Measurements from ENCODE around the gene ARHGEF16.

Gene ARHGEF16

DNA sequence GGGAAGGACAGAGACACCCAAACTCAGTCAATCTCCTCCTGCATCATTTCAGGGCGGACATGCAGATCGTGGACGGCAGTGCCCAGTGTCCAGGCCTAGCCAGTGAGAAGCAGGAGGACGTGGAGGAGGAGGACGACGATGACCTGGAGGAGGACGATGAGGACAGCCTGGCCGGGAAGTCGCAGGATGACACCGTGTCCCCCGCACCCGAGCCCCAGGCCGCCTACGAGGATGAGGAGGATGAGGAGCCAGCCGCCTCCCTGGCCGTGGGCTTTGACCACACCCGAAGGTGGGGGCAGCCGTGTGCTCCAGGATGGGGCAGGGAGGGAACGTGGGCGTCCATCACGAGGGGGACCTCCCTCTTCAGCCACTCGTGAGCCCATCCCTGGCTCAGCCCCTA, 23.6 kb upstream of the ARHGEF16 start:
- Histone ChIP-seq H3K9me3 (ENCODE audit: control insufficient read depth in 2 of 2, low read length in 2 of 2) (no peaks in the 10 kb centered on the region), H3K9ac (ENCODE audit: low read depth in 1 of 2, low read length in 2 of 2) (no peak overlapping the region), H3K4me1 (ENCODE audit: control insufficient read depth in 2 of 2, insufficient read depth in 2 of 2, low read length in 2 of 2) (no peaks in the 10 kb centered on the region), H3K4me3 (ENCODE audit: low read length in 2 of 2) (no peak overlapping the region), H3K27ac (ENCODE audit: low read depth in 2 of 2, low read length in 2 of 2) (no peak overlapping the region), H3K36me3 (ENCODE audit: control insufficient read depth in 2 of 2, insufficient read depth in 2 of 2, low read length in 2 of 2) (no peaks in the 10 kb centered on the region), H3K27me3 (ENCODE audit: control insufficient read depth in 2 of 2, insufficient read depth in 2 of 2, low read length in 2 of 2) (no peaks in the 10 kb centered on the region)

- no peak overlapping the region for H3K4me3 ChIP-seq (ENCODE audit: low read length in 2 of 2)
- no peak overlapping the region for H3K9ac ChIP-seq (ENCODE audit: low read depth in 1 of 2, low read length in 2 of 2)
- H3K36me3 ChIP-seq (ENCODE audit: control insufficient read depth in 2 of 2, insufficient read depth in 2 of 2, low read length in 2 of 2): no peaks in the 10 kb centered on the region
- no peaks in the 10 kb centered on the region for H3K9me3 ChIP-seq (ENCODE audit: control insufficient read depth in 2 of 2, low read length in 2 of 2)
- no peaks in the 10 kb centered on the region for H3K4me1 ChIP-seq (ENCODE audit: control insufficient read depth in 2 of 2, insufficient read depth in 2 of 2, low read length in 2 of 2)
- no peak overlapping the region for H3K27ac ChIP-seq (ENCODE audit: low read depth in 2 of 2, low read length in 2 of 2)
- no peaks in the 10 kb centered on the region for H3K27me3 ChIP-seq (ENCODE audit: control insufficient read depth in 2 of 2, insufficient read depth in 2 of 2, low read length in 2 of 2)
Measured at GRCh38 chr1:3431266-3431665, 23.2 kb upstream of the ARHGEF16 start.

- Histone ChIP-seq H3K36me3 (ENCODE audit: control insufficient read depth in 2 of 2, insufficient read depth in 2 of 2, low read length in 2 of 2) (no peaks in the 10 kb centered on the region), H3K27me3 (ENCODE audit: control insufficient read depth in 2 of 2, insufficient read depth in 2 of 2, low read length in 2 of 2) (no peaks in the 10 kb centered on the region), H3K9ac (ENCODE audit: low read depth in 1 of 2, low read length in 2 of 2) (no peak overlapping the region), H3K4me3 (ENCODE audit: low read length in 2 of 2) (no peak overlapping the region), H3K9me3 (ENCODE audit: control insufficient read depth in 2 of 2, low read length in 2 of 2) (no peaks in the 10 kb centered on the region), H3K27ac (ENCODE audit: low read depth in 2 of 2, low read length in 2 of 2) (no peak overlapping the region), H3K4me1 (ENCODE audit: control insufficient read depth in 2 of 2, insufficient read depth in 2 of 2, low read length in 2 of 2) (no peaks in the 10 kb centered on the region)
Measured at GRCh38 chr1:3431686-3432085, 22.8 kb upstream of the ARHGEF16 start.

DNA sequence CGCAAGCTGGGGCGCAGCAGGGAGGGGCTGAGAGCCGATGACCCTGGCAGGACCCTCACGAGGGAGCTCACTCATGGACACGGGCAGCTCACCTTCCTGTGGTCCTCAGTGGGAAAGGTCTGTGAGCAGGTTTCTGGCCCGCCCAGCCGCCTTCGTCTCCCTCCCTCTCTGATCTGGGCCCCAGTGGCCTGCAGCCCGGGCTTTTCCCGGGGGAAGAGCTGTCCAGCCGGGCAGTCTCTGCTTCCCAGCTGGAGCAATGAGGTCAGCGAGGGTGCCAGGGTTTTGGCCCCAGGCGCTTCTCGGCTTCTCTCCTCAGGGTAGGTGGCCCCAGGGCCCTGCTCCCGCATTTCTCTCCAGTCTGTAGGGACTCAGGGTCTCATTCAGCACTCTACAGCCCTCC, 22.2 kb upstream of the ARHGEF16 start:
- H3K36me3 ChIP-seq (ENCODE audit: control insufficient read depth in 2 of 2, insufficient read depth in 2 of 2, low read length in 2 of 2): no peaks in the 10 kb centered on the region
- no peaks in the 10 kb centered on the region for H3K27me3 ChIP-seq (ENCODE audit: control insufficient read depth in 2 of 2, insufficient read depth in 2 of 2, low read length in 2 of 2)
- no peaks in the 10 kb centered on the region for H3K9me3 ChIP-seq (ENCODE audit: control insufficient read depth in 2 of 2, low read length in 2 of 2)
- H3K27ac ChIP-seq (ENCODE audit: low read depth in 2 of 2, low read length in 2 of 2): no peak overlapping the region
- H3K9ac ChIP-seq (ENCODE audit: low read depth in 1 of 2, low read length in 2 of 2): no peak overlapping the region
- no peak overlapping the region for H3K4me3 ChIP-seq (ENCODE audit: low read length in 2 of 2)
- H3K4me1 ChIP-seq (ENCODE audit: control insufficient read depth in 2 of 2, insufficient read depth in 2 of 2, low read length in 2 of 2): no peaks in the 10 kb centered on the region

- no peak overlapping the region for H3K27ac ChIP-seq (ENCODE audit: low read depth in 2 of 2, low read length in 2 of 2)
- no peaks in the 10 kb centered on the region for H3K9me3 ChIP-seq (ENCODE audit: control insufficient read depth in 2 of 2, low read length in 2 of 2)
- no peaks in the 10 kb centered on the region for H3K4me1 ChIP-seq (ENCODE audit: control insufficient read depth in 2 of 2, insufficient read depth in 2 of 2, low read length in 2 of 2)
- H3K27me3 ChIP-seq (ENCODE audit: control insufficient read depth in 2 of 2, insufficient read depth in 2 of 2, low read length in 2 of 2): peaks cover 0 to 2% of the 10 kb centered on the region in 2 donors
- no peaks in the 10 kb centered on the region for H3K36me3 ChIP-seq (ENCODE audit: control insufficient read depth in 2 of 2, insufficient read depth in 2 of 2, low read length in 2 of 2)
- no peak overlapping the region for H3K4me3 ChIP-seq (ENCODE audit: low read length in 2 of 2)
- H3K9ac ChIP-seq (ENCODE audit: low read depth in 1 of 2, low read length in 2 of 2): no peak overlapping the region
Measured at GRCh38 chr1:3433076-3433475, 21.4 kb upstream of the ARHGEF16 start.

DNA sequence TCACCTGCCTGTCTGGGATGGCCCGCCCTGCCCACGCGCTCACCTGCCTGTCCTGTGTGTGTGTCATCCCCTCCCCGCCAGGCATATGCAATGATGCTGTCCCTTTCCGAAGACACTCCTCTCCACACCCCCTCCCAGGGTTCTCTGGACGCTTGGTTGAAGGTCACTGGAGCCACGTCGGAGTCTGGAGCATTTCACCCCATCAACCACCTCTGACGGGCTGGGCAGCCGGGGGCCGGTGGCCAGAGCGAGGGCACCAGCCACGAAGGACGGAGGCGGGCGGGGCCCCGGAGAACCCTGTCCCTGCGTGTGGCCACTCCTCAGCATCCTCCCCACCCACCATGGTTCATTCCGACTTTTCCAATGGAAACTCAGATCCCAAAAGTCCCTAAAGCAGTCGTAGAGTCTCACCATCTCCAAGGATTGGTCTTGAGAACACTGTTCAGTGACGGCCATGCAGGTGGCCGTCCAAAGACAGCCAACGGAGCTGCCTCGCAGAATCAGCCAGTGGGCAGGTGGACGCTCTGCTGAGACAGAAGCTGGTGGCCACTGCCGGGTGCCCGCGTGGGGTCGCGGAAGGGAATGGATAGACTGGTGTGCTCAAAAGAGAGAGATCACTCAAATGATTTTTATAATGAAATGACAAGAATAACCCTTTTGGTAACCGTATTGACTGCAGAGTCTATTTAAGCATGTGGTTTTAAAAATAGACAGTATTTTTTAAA, 20.7 kb upstream of the ARHGEF16 start:
- Histone ChIP-seq H3K27ac (ENCODE audit: low read depth in 2 of 2, low read length in 2 of 2) (no peak overlapping the region), H3K9ac (ENCODE audit: low read depth in 1 of 2, low read length in 2 of 2) (no peak overlapping the region), H3K36me3 (ENCODE audit: control insufficient read depth in 2 of 2, insufficient read depth in 2 of 2, low read length in 2 of 2) (no peaks in the 10 kb centered on the region), H3K4me1 (ENCODE audit: control insufficient read depth in 2 of 2, insufficient read depth in 2 of 2, low read length in 2 of 2) (no peaks in the 10 kb centered on the region), H3K27me3 (ENCODE audit: control insufficient read depth in 2 of 2, insufficient read depth in 2 of 2, low read length in 2 of 2) (peaks cover 0 to 2% of the 10 kb centered on the region in 2 donors), H3K9me3 (ENCODE audit: control insufficient read depth in 2 of 2, low read length in 2 of 2) (no peaks in the 10 kb centered on the region), H3K4me3 (ENCODE audit: low read length in 2 of 2) (no peak overlapping the region)

DNA sequence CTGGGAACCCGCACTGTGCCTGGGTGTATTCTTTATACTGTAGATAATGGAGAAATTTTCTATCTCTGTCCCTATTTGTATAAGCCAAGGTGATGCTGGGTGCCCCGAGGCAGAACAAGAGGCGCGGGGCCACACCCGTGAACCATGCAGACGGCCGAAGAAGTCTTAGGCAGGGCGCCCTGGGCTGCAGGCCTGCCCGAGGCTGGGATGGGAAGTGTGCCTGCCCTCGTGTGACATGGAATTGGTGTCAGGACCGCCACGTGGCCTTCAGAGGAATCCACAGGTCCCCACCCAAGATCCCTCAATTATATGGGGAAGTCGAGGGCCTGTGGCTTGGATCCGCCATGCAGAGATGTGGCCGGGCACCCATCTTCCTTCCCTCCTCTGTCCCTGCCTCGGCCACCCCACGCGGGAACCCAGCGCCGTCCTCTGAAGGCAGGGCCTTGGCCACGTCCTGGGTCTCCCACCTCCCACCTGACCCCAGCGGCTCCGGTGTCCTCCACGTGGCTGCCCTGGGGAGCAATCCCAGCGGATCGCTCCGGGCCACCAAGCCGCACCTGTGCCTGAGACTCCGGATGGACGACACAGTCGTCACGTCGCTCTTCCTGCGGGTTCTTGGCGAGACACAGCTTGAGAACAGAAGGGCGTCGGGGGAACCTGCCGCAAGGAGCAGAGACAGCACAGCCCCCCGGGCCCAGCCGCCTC, 19.9 kb upstream of the ARHGEF16 start:
- H3K9me3 ChIP-seq (ENCODE audit: control insufficient read depth in 2 of 2, low read length in 2 of 2): no peaks in the 10 kb centered on the region
- no peak overlapping the region for H3K27ac ChIP-seq (ENCODE audit: low read depth in 2 of 2, low read length in 2 of 2)
- peaks cover 0 to 2% of the 10 kb centered on the region in 2 donors for H3K27me3 ChIP-seq (ENCODE audit: control insufficient read depth in 2 of 2, insufficient read depth in 2 of 2, low read length in 2 of 2)
- H3K36me3 ChIP-seq (ENCODE audit: control insufficient read depth in 2 of 2, insufficient read depth in 2 of 2, low read length in 2 of 2): no peaks in the 10 kb centered on the region
- no peaks in the 10 kb centered on the region for H3K4me1 ChIP-seq (ENCODE audit: control insufficient read depth in 2 of 2, insufficient read depth in 2 of 2, low read length in 2 of 2)
- no peak overlapping the region for H3K9ac ChIP-seq (ENCODE audit: low read depth in 1 of 2, low read length in 2 of 2)
- H3K4me3 ChIP-seq (ENCODE audit: low read length in 2 of 2): no peak overlapping the region

GRCh38 chr1:3435666-3436065, 18.8 kb upstream of the ARHGEF16 start:
- Histone ChIP-seq H3K9ac (ENCODE audit: low read depth in 1 of 2, low read length in 2 of 2) (no peak overlapping the region), H3K27me3 (ENCODE audit: control insufficient read depth in 2 of 2, insufficient read depth in 2 of 2, low read length in 2 of 2) (peaks cover 0 to 2% of the 10 kb centered on the region in 2 donors), H3K36me3 (ENCODE audit: control insufficient read depth in 2 of 2, insufficient read depth in 2 of 2, low read length in 2 of 2) (no peaks in the 10 kb centered on the region), H3K4me1 (ENCODE audit: control insufficient read depth in 2 of 2, insufficient read depth in 2 of 2, low read length in 2 of 2) (no peaks in the 10 kb centered on the region), H3K4me3 (ENCODE audit: low read length in 2 of 2) (no peak overlapping the region), H3K9me3 (ENCODE audit: control insufficient read depth in 2 of 2, low read length in 2 of 2) (no peaks in the 10 kb centered on the region), H3K27ac (ENCODE audit: low read depth in 2 of 2, low read length in 2 of 2) (no peak overlapping the region)

DNA sequence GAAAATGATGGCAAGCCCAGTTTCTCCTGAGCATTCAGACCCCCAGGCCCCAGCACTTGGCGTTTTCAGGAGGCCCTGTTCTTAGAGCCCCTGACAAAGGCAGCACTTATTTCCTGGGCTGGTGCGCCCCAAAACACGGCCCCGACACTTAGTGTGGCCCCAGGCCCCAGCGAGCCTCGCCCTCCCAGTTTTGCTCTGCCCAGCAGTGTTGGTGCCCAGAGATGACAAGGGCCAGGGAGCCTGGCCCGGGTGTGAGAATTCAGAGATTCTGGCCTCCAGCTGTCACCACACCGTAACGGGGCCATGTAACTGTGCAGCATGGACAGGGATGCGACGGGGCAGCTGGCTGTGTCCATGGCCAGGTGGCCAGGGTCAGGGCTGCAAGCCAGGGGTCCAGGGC, 18.0 kb upstream of the ARHGEF16 start:
- H3K4me1 ChIP-seq (ENCODE audit: control insufficient read depth in 2 of 2, insufficient read depth in 2 of 2, low read length in 2 of 2): no peaks in the 10 kb centered on the region
- H3K9me3 ChIP-seq (ENCODE audit: control insufficient read depth in 2 of 2, low read length in 2 of 2): no peaks in the 10 kb centered on the region
- H3K9ac ChIP-seq (ENCODE audit: low read depth in 1 of 2, low read length in 2 of 2): no peak overlapping the region
- H3K27ac ChIP-seq (ENCODE audit: low read depth in 2 of 2, low read length in 2 of 2): no peak overlapping the region
- peaks cover 0 to 2% of the 10 kb centered on the region in 2 donors for H3K27me3 ChIP-seq (ENCODE audit: control insufficient read depth in 2 of 2, insufficient read depth in 2 of 2, low read length in 2 of 2)
- H3K36me3 ChIP-seq (ENCODE audit: control insufficient read depth in 2 of 2, insufficient read depth in 2 of 2, low read length in 2 of 2): no peaks in the 10 kb centered on the region
- H3K4me3 ChIP-seq (ENCODE audit: low read length in 2 of 2): no peak overlapping the region

DNA sequence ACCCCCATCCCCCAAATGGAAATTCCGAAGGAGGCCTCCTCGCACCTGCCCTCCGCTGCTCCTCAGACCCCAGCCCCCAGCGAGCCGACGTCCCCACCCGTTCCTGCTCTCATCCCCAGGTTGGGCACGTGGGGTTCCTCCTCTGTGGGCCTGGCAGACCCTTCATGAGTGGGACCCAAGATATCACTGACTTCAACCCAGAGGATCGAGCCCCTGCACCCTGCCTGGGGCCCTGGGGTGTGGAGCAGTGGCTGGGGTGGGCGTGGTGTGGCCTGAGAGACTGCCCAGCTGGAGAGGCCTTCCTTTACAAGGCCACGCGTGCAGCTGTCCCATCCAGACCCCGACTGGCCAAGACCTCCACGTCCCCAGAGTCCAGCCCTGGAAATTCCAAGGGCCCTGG, 17.6 kb upstream of the ARHGEF16 start:
- Histone ChIP-seq H3K36me3 (ENCODE audit: control insufficient read depth in 2 of 2, insufficient read depth in 2 of 2, low read length in 2 of 2) (no peaks in the 10 kb centered on the region), H3K27me3 (ENCODE audit: control insufficient read depth in 2 of 2, insufficient read depth in 2 of 2, low read length in 2 of 2) (peaks cover 0 to 3% of the 10 kb centered on the region in 2 donors)

More for the DNA sequence above, 17.6 kb upstream of the ARHGEF16 start:
- Histone ChIP-seq H3K9ac (ENCODE audit: low read depth in 1 of 2, low read length in 2 of 2) (no peak overlapping the region), H3K9me3 (ENCODE audit: control insufficient read depth in 2 of 2, low read length in 2 of 2) (no peaks in the 10 kb centered on the region), H3K4me3 (ENCODE audit: low read length in 2 of 2) (no peak overlapping the region), H3K27ac (ENCODE audit: low read depth in 2 of 2, low read length in 2 of 2) (no peak overlapping the region), H3K4me1 (ENCODE audit: control insufficient read depth in 2 of 2, insufficient read depth in 2 of 2, low read length in 2 of 2) (no peaks in the 10 kb centered on the region)

Measured in mucosa of rectum (tissue), 2 donors.